ENCODE results near the gene LFNG.

DNA sequence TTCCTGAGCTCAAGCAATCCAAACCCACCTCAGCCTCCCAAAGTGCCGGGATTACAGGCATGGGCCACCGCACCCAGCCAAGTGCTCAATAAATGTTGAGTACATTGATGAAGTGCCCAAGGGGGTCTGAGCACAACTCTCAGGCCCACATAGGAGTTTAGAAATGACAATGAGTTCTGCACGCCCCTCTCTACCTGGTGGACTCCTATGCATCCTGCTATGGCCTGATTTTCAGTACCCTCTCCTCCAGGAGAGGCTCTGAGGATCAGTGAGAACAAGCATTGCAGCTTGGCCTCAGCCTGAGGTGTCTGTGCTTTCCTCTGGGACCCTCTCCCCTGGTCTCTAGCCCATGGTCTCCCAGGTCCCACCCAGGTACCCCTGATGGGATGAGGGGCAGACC is 22.5 kb upstream of the LFNG start:
- no peak for TF ChIP-seq ELF4 (IDR thresholded peaks at IDR 0.05)
- TF ChIP-seq ARNT (IDR thresholded peaks at IDR 0.05): no peak
- TF ChIP-seq SP1 (IDR thresholded peaks at IDR 0.05): no peak
- TF ChIP-seq FOXK2 (IDR thresholded peaks at IDR 0.05): no peak
- no peak for TF ChIP-seq FOXM1 (IDR thresholded peaks at IDR 0.05; ENCODE audit: borderline replicate concordance)
- TF ChIP-seq, protein P1, sequence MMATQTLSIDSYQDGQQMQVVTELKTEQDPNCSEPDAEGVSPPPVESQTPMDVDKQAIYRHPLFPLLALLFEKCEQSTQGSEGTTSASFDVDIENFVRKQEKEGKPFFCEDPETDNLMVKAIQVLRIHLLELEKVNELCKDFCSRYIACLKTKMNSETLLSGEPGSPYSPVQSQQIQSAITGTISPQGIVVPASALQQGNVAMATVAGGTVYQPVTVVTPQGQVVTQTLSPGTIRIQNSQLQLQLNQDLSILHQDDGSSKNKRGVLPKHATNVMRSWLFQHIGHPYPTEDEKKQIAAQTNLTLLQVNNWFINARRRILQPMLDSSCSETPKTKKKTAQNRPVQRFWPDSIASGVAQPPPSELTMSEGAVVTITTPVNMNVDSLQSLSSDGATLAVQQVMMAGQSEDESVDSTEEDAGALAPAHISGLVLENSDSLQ (IDR thresholded peaks at IDR 0.05): no peak
- no peak for TF ChIP-seq TARDBP (IDR thresholded peaks at IDR 0.05)

All from HEK293T (cell line).